ENCODE measurements around the gene NECAB3. TPM values are rescaled to one million over a fixed set of nuclear protein-coding genes. Genes with fewer than 3 reads are reported as not detected.
"Not testable (repeated sequence)": the region's sequence is repeated elsewhere in the genome, so short reads cannot be mapped to it uniquely, and the experiment has no call there.

NECAB3 gene
- total RNA-seq, 4 donors from 2014 or later: 19.1 to 29.8 (median 26.8) TPM

GRCh38 chr20:33651562-33652048 lies 22.6 kb downstream of the NECAB3 start:
- DNase-seq (ENCODE audit: low spot score) (no peak), ATAC-seq (ENCODE audit: low FRiP score) (no peak)
- no peak for TF ChIP-seq CTCF (IDR thresholded peaks at IDR 0.05)

GRCh38 chr20:33650753-33651561 lies 23.3 kb downstream of the NECAB3 start:
- TF ChIP-seq CTCF (IDR thresholded peaks at IDR 0.05): no peak
- DNase-seq (ENCODE audit: low spot score) (no peak), ATAC-seq (ENCODE audit: low FRiP score) (no peak)

GRCh38 chr20:33650111-33650752 lies 24.0 kb downstream of the NECAB3 start:
- DNase-seq (ENCODE audit: low spot score) (no peak), ATAC-seq (ENCODE audit: low FRiP score) (no peak)
- TF ChIP-seq CTCF (IDR thresholded peaks at IDR 0.05): no peak

- ATAC-seq (ENCODE audit: low FRiP score): no peak
- DNase-seq (ENCODE audit: low spot score): no peak
- TF ChIP-seq CTCF (IDR thresholded peaks at IDR 0.05): no peak
These were observed 25.0 kb downstream of the NECAB3 start for GRCh38 chr20:33649201-33649681.

- no peak for ATAC-seq (ENCODE audit: low FRiP score)
- TF ChIP-seq CTCF (IDR thresholded peaks at IDR 0.05): no peak
- DNase-seq (ENCODE audit: low spot score): no peak
These were observed 25.7 kb downstream of the NECAB3 start for GRCh38 chr20:33648396-33649004.

- DNase-seq (ENCODE audit: low spot score) (no peak), ATAC-seq (ENCODE audit: low FRiP score) (no peak)
- TF ChIP-seq CTCF (IDR thresholded peaks at IDR 0.05): no peak
These were observed 26.4 kb downstream of the NECAB3 start for GRCh38 chr20:33647603-33648395.

- ATAC-seq (ENCODE audit: low FRiP score): not testable (repeated sequence)
These were observed 27.1 kb downstream of the NECAB3 start for GRCh38 chr20:33646959-33647602.

More at GRCh38 chr20:33646959-33647602, 27.1 kb downstream of the NECAB3 start:
- DNase-seq (ENCODE audit: low spot score): not testable (repeated sequence)
